ENCODE results near the gene CMC2. TPM values are rescaled to one million over a fixed set of nuclear protein-coding genes. Genes with fewer than 3 reads are reported as not detected.

Gene CMC2
- total and polyA plus RNA-seq, 9 donors = 19.1 to 41.1 (median 25.9) TPM

- intact Hi-C loops (cut with DNase I) = no loop called here
- Histone ChIP-seq H3K36me3 (no peaks in the 10 kb centered on the region), H3K4me1 (ENCODE audit: insufficient read depth) (no peaks in the 10 kb centered on the region), H3K27ac (no peak overlapping the region), H3K27me3 (no peaks in the 10 kb centered on the region), H3K4me3 (no peak overlapping the region), H3K9me3 (no peaks in the 10 kb centered on the region)
- WGBS, 3 donors = 86 to 89% (median 87%) methylated on average over 5 of the region's 5 CpGs
- TF ChIP-seq CTCF (IDR thresholded peaks at IDR 0.05) = no peak
- TF ChIP-seq EP300 (IDR thresholded peaks at IDR 0.05) = no peak
- TF ChIP-seq POLR2A (IDR thresholded peaks at IDR 0.05) = no peak
- DNase-seq = no peak
Observed at GRCh38 chr16:80947239-80947638, 59.4 kb downstream of the CMC2 start.

- TF ChIP-seq POLR2A (IDR thresholded peaks at IDR 0.05) = no peak
- no peak for TF ChIP-seq CTCF (IDR thresholded peaks at IDR 0.05)
- TF ChIP-seq EP300 (IDR thresholded peaks at IDR 0.05) = no peak
- H3K27me3 ChIP-seq = no peaks in the 10 kb centered on the region
- no peak for DNase-seq
- intact Hi-C loops (cut with DNase I) = no loop called here
- H3K36me3 ChIP-seq = no peaks in the 10 kb centered on the region
- H3K9me3 ChIP-seq = no peaks in the 10 kb centered on the region
- WGBS, 3 donors = 76 to 85% (median 80%) methylated on average over 4 of the region's 4 CpGs
- H3K27ac ChIP-seq = no peak overlapping the region
- H3K4me3 ChIP-seq = no peak overlapping the region
- H3K4me1 ChIP-seq (ENCODE audit: insufficient read depth) = no peaks in the 10 kb centered on the region
Observed at GRCh38 chr16:80946481-80946880, 60.2 kb downstream of the CMC2 start.

- H3K4me3 ChIP-seq = no peak overlapping the region
- no peaks in the 10 kb centered on the region for H3K9me3 ChIP-seq
- intact Hi-C loops (cut with DNase I) = no loop called here
- H3K27me3 ChIP-seq = no peaks in the 10 kb centered on the region
- no peak for DNase-seq
- peaks cover 6% of the 10 kb centered on the region for H3K4me1 ChIP-seq (ENCODE audit: insufficient read depth)
- no peak for TF ChIP-seq CTCF (IDR thresholded peaks at IDR 0.05)
- TF ChIP-seq POLR2A (IDR thresholded peaks at IDR 0.05) = no peak
- no peaks in the 10 kb centered on the region for H3K36me3 ChIP-seq
- H3K27ac ChIP-seq = no peak overlapping the region
- 66 to 71% (median 67%) methylated on average over 7 of the region's 7 CpGs for WGBS, 3 donors
Observed at GRCh38 chr16:80940069-80940856, 66.4 kb downstream of the CMC2 start.

GRCh38 chr16:80938879-80939260, 67.8 kb downstream of the CMC2 start:
- WGBS, 3 donors = 73 to 79% (median 74%) methylated on average over 4 of the region's 4 CpGs
- no peak overlapping the region for H3K4me3 ChIP-seq
- no peaks in the 10 kb centered on the region for H3K36me3 ChIP-seq
- TF ChIP-seq CTCF (IDR thresholded peaks at IDR 0.05) (no peak), POLR2A (IDR thresholded peaks at IDR 0.05) (no peak), EP300 (IDR thresholded peaks at IDR 0.05) (no peak)
- no peaks in the 10 kb centered on the region for H3K9me3 ChIP-seq
- no peak for DNase-seq
- peaks cover 6% of the 10 kb centered on the region for H3K4me1 ChIP-seq (ENCODE audit: insufficient read depth)
- H3K27ac ChIP-seq = no peak overlapping the region
- no peaks in the 10 kb centered on the region for H3K27me3 ChIP-seq
- intact Hi-C loops (cut with DNase I) = no loop called here

All from ovary (tissue), 9 donors.